Measurements from ENCODE around the gene SASH1.
"Not testable (repeated sequence)": the region's sequence is repeated elsewhere in the genome, so short reads cannot be mapped to it uniquely, and the experiment has no call there.

The SASH1 gene

GRCh38 chr6:148563066-148563465 lies 220.4 kb downstream of the SASH1 start:
- no peak for DNase-seq

GRCh38 chr6:148564494-148565035 lies 221.9 kb downstream of the SASH1 start:
- no peak for DNase-seq

GRCh38 chr6:148565321-148565926 lies 222.8 kb downstream of the SASH1 start:
- DNase-seq = no peak

- no peak for DNase-seq
These were observed 223.5 kb downstream of the SASH1 start for GRCh38 chr6:148565930-148566663.

GRCh38 chr6:148566664-148567350 lies 224.2 kb downstream of the SASH1 start:
- no peak for DNase-seq

GRCh38 chr6:148570456-148570855 lies 227.8 kb downstream of the SASH1 start:
- no peak for DNase-seq

- DNase-seq = no peak
These were observed 230.2 kb downstream of the SASH1 start for GRCh38 chr6:148572676-148573335.

- no peak for DNase-seq
These were observed 231.3 kb downstream of the SASH1 start for GRCh38 chr6:148573922-148574321.

- DNase-seq = peak; percentile 60
These were observed 235.2 kb downstream of the SASH1 start for GRCh38 chr6:148577687-148578488.

GRCh38 chr6:148578489-148578814 lies 235.8 kb downstream of the SASH1 start:
- no peak for DNase-seq

GRCh38 chr6:148578837-148579565 lies 236.4 kb downstream of the SASH1 start:
- no peak for DNase-seq

GRCh38 chr6:148580442-148580841 lies 237.8 kb downstream of the SASH1 start:
- no peak for DNase-seq

- DNase-seq = no peak
These were observed 241.0 kb downstream of the SASH1 start for GRCh38 chr6:148583631-148584030.

- not testable (repeated sequence) for DNase-seq
These were observed 243.0 kb downstream of the SASH1 start for GRCh38 chr6:148585641-148586040.

- no peak for DNase-seq
These were observed 248.2 kb downstream of the SASH1 start for GRCh38 chr6:148590883-148591282.

GRCh38 chr6:148591656-148592055 lies 249.0 kb downstream of the SASH1 start:
- no peak for DNase-seq

GRCh38 chr6:148593130-148593812 lies 250.6 kb downstream of the SASH1 start:
- no peak for DNase-seq

GRCh38 chr6:148593813-148594170 lies 251.2 kb downstream of the SASH1 start:
- no peak for DNase-seq

GRCh38 chr6:148595550-148595949 lies 252.9 kb downstream of the SASH1 start:
- DNase-seq = no peak

GRCh38 chr6:148596891-148597455 lies 254.3 kb downstream of the SASH1 start:
- DNase-seq = no peak

- no peak for DNase-seq
These were observed 256.1 kb downstream of the SASH1 start for GRCh38 chr6:148598724-148599123.
